ENCODE measurements around the gene CEP57. TPM values are rescaled to one million over a fixed set of nuclear protein-coding genes. Genes with fewer than 3 reads are reported as not detected.
A peak's percentile ranks its signal among the peaks of the same experiment; 100 is the strongest.

The CEP57 gene
- total and polyA plus RNA-seq, 2 of the 13 experiments (the other 11 are each of a cell fraction or from before 2014, with no cell fraction given) = 34.3 to 59.4 TPM

- 0 out of 2 replicates have a peak, but pooled peaks have one; percentile 11 for TF ChIP-seq FOXP4 (CRISPR knock-in tag; IDR thresholded peaks at IDR 0.05)
- TF ChIP-seq ZNF670 (CRISPR knock-in tag; IDR thresholded peaks at IDR 0.05; ENCODE audit: borderline replicate concordance) = peak; percentile 22; the same call in 1 of the 2 replicates
- TF ChIP-seq, protein P1, sequence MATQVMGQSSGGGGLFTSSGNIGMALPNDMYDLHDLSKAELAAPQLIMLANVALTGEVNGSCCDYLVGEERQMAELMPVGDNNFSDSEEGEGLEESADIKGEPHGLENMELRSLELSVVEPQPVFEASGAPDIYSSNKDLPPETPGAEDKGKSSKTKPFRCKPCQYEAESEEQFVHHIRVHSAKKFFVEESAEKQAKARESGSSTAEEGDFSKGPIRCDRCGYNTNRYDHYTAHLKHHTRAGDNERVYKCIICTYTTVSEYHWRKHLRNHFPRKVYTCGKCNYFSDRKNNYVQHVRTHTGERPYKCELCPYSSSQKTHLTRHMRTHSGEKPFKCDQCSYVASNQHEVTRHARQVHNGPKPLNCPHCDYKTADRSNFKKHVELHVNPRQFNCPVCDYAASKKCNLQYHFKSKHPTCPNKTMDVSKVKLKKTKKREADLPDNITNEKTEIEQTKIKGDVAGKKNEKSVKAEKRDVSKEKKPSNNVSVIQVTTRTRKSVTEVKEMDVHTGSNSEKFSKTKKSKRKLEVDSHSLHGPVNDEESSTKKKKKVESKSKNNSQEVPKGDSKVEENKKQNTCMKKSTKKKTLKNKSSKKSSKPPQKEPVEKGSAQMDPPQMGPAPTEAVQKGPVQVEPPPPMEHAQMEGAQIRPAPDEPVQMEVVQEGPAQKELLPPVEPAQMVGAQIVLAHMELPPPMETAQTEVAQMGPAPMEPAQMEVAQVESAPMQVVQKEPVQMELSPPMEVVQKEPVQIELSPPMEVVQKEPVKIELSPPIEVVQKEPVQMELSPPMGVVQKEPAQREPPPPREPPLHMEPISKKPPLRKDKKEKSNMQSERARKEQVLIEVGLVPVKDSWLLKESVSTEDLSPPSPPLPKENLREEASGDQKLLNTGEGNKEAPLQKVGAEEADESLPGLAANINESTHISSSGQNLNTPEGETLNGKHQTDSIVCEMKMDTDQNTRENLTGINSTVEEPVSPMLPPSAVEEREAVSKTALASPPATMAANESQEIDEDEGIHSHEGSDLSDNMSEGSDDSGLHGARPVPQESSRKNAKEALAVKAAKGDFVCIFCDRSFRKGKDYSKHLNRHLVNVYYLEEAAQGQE (IDR thresholded peaks at IDR 0.05; ENCODE audit: borderline replicate concordance in 1 of 2, low read depth in 1 of 2, low read length in 2 of 2) = no peak
- no peak for TF ChIP-seq ZBTB14 (CRISPR knock-in tag; IDR thresholded peaks at IDR 0.05)
- no peak for TF ChIP-seq MAFK (conservative IDR thresholded peaks at IDR 0.05 in 1 of 2, IDR thresholded peaks at IDR 0.05 in 1 of 2; ENCODE audit: low read length in 2 of 2)
- no peak for TF ChIP-seq MAZ (IDR thresholded peaks at IDR 0.05; ENCODE audit: borderline replicate concordance, low read depth, low read length)
- peak; percentile 7; the same call in 1 of the 2 replicates for TF ChIP-seq MAZ (CRISPR knock-in tag; IDR thresholded peaks at IDR 0.05; ENCODE audit: low read depth)
- TF ChIP-seq, protein P2, sequence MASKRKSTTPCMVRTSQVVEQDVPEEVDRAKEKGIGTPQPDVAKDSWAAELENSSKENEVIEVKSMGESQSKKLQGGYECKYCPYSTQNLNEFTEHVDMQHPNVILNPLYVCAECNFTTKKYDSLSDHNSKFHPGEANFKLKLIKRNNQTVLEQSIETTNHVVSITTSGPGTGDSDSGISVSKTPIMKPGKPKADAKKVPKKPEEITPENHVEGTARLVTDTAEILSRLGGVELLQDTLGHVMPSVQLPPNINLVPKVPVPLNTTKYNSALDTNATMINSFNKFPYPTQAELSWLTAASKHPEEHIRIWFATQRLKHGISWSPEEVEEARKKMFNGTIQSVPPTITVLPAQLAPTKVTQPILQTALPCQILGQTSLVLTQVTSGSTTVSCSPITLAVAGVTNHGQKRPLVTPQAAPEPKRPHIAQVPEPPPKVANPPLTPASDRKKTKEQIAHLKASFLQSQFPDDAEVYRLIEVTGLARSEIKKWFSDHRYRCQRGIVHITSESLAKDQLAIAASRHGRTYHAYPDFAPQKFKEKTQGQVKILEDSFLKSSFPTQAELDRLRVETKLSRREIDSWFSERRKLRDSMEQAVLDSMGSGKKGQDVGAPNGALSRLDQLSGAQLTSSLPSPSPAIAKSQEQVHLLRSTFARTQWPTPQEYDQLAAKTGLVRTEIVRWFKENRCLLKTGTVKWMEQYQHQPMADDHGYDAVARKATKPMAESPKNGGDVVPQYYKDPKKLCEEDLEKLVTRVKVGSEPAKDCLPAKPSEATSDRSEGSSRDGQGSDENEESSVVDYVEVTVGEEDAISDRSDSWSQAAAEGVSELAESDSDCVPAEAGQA (IDR thresholded peaks at IDR 0.05; ENCODE audit: low read depth) = peak; percentile 91
- TF ChIP-seq, protein P2 (CRISPR knock-in tag; IDR thresholded peaks at IDR 0.05; ENCODE audit: borderline replicate concordance) = 0 out of 2 replicates have a peak, but pooled peaks have one; percentile 7
- TF ChIP-seq ZNF24 (IDR thresholded peaks at IDR 0.05) = 0 out of 2 replicates have a peak, but pooled peaks have one; percentile 2
- no peak; the same call in 1 of the 2 replicates for TF ChIP-seq NAIF1 (CRISPR knock-in tag; IDR thresholded peaks at IDR 0.05; ENCODE audit: borderline replicate concordance)
- TF ChIP-seq, protein P3, sequence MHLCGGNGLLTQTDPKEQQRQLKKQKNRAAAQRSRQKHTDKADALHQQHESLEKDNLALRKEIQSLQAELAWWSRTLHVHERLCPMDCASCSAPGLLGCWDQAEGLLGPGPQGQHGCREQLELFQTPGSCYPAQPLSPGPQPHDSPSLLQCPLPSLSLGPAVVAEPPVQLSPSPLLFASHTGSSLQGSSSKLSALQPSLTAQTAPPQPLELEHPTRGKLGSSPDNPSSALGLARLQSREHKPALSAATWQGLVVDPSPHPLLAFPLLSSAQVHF (CRISPR knock-in tag; IDR thresholded peaks at IDR 0.05) = no peak
Observed at GRCh38 chr11:95790123-95790932, at the start of gene CEP57 (continued).
